Activated CD4-positive, alpha-beta T cell treated with anti-CD3 and anti-CD28 coated beads, Interleukin-2, amount 10 ng/mL, durations not matched to agents 7 days and 5 days (primary cell): ENCODE data around the gene SMG5. TPM values are rescaled to one million over a fixed set of nuclear protein-coding genes. Genes with fewer than 3 reads are reported as not detected.

Experiments
- CTCF ChIA-PET: fragments of 350-600 bp; sonication (Branson Sonifier 250); formaldehyde crosslinking; loops from one replicate; lab custom pipeline; 2021; ENCODE audit warnings: antibody characterized with exemption; lab: Charles Lee
- POLR2A ChIA-PET: fragments of 350-600 bp; sonication (Branson Sonifier 250); formaldehyde crosslinking; loops from one replicate; lab custom pipeline; 2021; ENCODE audit warnings: antibody characterized with exemption; lab: Charles Lee
- DNase-seq: peaks from one replicate; pipeline ENCODE4 v3.0.0-alpha.2; 2020
- H3K27ac Mint-ChIP-seq: one replicate; pipeline ENCODE4 v1.8.0; 2021; ENCODE audit warnings: mild to moderate bottlenecking, moderate library complexity, mixed read lengths
- H3K27me3 Mint-ChIP-seq: one replicate; pipeline ENCODE4 v1.8.0; 2021; ENCODE audit warnings: mixed read lengths
- H3K36me3 Mint-ChIP-seq: one replicate; pipeline ENCODE4 v1.8.0; 2021; ENCODE audit warnings: low read depth, mixed read lengths
- H3K4me1 Mint-ChIP-seq: one replicate; pipeline ENCODE4 v1.8.0; 2021; ENCODE audit warnings: mixed read lengths
- H3K4me3 Mint-ChIP-seq: one replicate; pipeline ENCODE4 v1.8.0; 2021; ENCODE audit warnings: mild to moderate bottlenecking, moderate library complexity, mixed read lengths
- H3K9me3 Mint-ChIP-seq: one replicate; pipeline ENCODE4 v1.8.0; 2021; ENCODE audit warnings: mixed read lengths
- total RNA-seq, 2 experiments: library from RNA; stranded (reverse); gene quantifications; one replicate each; pipeline ENCODE4 v1.2.3, GENCODE V29; 2021

The SMG5 gene
- total RNA-seq, 2 experiments from 2014 or later, result 68.0 to 68.1 TPM

DNA sequence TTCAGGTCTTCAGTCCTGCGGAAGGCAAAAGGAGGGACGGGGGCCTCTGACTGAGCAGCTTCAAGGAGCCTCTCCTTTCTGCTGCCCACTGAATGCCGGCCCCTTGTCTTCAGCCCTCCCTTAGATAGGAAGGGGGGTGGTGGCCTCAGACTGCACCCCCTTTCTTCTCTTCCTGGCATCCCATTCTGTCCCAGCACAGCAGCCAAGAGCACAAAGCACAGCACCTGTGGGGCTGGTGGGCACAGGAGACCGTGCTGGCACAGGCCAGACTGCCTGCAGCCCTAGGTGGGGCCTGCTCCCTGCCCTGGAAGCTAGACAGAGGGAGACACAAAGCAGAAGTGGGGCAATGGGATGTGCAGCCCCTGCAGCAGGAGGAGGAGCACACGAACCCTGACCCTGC is 33.0 kb downstream of the SMG5 start:
- DNase-seq, result no peak
- POLR2A ChIA-PET, result no interaction called here
- Mint-ChIP-seq H3K9me3 (no peaks in the 10 kb centered on the region), H3K27me3 (no peaks in the 10 kb centered on the region), H3K36me3 (peaks cover 26% of the 10 kb centered on the region), H3K27ac (no peak overlapping the region), H3K4me1 (peaks cover 31% of the 10 kb centered on the region), H3K4me3 (no peak overlapping the region)
- CTCF ChIA-PET, result interaction anchor here (0.6 kb wide), 1 partner anchor 15 kb away, joined by 3 read pairs; no protein-coding TSS in a partner anchor

DNA sequence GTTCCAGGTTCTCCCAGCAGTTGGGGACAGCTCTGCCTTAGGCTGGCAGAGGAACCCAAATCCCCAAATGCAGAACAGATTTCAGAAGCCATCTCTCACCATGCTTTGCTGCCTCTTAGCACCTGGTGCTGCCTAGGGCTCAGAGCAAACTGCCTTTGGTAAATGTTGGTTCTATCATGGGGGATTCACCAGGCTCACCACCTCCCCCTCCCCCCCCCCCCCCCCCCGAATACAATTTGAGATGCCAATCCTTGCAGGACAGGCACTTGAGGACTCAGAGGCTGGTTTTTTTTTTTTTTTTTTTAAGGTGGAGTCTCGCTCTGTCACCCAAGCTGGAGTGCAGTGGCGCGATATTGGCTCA is 34.3 kb downstream of the SMG5 start:
- no peaks in the 10 kb centered on the region for H3K9me3 Mint-ChIP-seq
- POLR2A ChIA-PET, result no interaction called here
- DNase-seq, result no peak
- H3K4me3 Mint-ChIP-seq, result no peak overlapping the region
- peak overlapping the region; percentile 31 for H3K27ac Mint-ChIP-seq
- peaks cover 35% of the 10 kb centered on the region for H3K4me1 Mint-ChIP-seq
- CTCF ChIA-PET, result interaction anchor here (1.1 to 4.7 kb wide), 3 partner anchors 15 to 151 kb away, joined by 3 to 21 read pairs (median 4); no protein-coding TSS in a partner anchor
- peaks cover 18% of the 10 kb centered on the region for H3K36me3 Mint-ChIP-seq
- H3K27me3 Mint-ChIP-seq, result no peaks in the 10 kb centered on the region

DNA sequence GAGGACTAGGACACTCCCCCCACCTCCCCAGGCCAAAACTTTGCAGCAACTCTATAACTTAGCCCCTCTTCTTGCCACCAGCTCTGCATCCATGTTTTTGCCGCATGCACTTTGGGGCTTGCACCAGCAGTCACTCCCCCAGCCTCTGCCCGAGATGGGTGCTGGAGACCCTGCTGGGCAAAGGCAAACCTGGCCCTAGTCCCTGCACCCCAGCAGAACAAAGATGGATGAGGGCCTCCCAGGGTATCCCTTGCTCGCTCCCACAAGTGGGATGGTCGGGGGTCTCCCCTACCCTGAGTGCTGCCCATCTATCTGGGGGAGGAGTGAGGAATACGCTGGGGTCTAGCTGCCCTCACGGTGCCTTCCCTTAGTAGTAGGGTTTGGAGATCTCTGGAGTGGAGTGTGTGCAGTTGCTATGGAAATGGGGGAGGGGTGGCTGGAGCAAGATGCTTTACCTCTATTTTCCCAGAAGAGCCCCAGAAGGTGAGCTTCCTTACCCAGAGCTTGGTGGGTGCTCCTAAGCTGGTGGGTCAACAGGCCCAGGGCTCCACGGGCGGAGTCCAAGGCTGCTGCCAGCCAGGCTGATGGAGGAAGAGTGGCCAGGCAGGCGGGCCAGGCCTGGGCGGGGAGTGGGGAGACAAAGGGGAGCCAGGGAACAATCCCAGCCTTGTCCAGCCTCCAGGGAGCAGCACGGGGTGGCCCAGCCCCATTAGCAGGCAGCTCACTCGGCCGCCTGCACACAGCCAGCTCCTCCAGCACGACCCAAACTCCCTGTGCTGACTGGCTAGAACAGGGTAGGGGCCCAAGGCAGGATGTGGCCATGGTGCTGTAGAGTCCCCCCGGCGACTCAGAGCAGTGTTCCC is 34.9 kb downstream of the SMG5 start, which contains the start of gene PAQR6:
PAQR6 (minus strand) TSS at position 597 of the 863 bp plus-strand sequence. CDS start 1,325 bp downstream, outside the sequence.
- H3K9me3 Mint-ChIP-seq, result no peaks in the 10 kb centered on the region
- H3K4me1 Mint-ChIP-seq, result peaks cover 34% of the 10 kb centered on the region
- ChIA-PET CTCF (interaction anchor here (0.6 to 4.7 kb wide), 6 partner anchors 11 to 151 kb away, joined by 3 to 21 read pairs (median 4); no protein-coding TSS in a partner anchor), POLR2A (no interaction called here)
- H3K27me3 Mint-ChIP-seq, result no peaks in the 10 kb centered on the region
- H3K36me3 Mint-ChIP-seq, result peaks cover 12% of the 10 kb centered on the region
- no peak for DNase-seq
- no peak within 1 kb of the TSS for H3K4me3 Mint-ChIP-seq
- H3K27ac Mint-ChIP-seq, result peak within 1 kb of the TSS; percentile 77

DNA sequence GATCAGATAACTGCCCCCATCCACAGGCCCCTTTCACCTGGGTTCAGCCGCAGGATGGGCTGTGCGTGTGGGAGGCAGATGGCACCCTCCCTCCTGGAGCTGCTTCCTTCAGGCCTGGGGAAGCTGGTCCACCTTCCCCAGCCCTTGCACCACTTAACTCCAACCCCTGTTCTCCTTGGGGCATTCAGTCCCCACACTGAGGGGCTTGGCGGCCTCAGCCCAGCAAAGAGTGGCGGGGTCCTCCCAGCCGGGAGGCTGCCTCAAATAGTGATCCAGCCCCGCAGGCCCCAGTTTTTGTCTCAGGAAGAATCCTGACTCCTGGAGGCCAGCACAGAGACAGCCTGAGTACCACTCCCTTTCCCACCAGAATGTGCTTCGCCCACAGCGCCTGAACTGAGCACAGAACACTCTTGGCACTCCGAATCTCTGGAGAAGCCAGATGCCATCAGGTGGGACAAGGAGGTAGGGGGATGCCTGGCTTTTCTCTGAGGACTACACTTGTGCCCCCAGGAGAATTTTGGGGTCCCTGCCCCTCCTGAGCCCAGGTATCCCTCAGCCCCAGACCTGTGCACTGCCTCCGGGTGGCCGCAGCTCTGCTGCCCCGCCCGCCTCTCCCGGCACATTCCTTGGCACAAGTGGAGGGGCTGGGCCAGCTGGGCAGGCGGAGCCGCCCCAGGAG is 35.7 kb downstream of the SMG5 start:
- no peak overlapping the region for H3K27ac Mint-ChIP-seq
- peaks cover 26% of the 10 kb centered on the region for H3K4me1 Mint-ChIP-seq
- POLR2A ChIA-PET, result no interaction called here

DNA sequence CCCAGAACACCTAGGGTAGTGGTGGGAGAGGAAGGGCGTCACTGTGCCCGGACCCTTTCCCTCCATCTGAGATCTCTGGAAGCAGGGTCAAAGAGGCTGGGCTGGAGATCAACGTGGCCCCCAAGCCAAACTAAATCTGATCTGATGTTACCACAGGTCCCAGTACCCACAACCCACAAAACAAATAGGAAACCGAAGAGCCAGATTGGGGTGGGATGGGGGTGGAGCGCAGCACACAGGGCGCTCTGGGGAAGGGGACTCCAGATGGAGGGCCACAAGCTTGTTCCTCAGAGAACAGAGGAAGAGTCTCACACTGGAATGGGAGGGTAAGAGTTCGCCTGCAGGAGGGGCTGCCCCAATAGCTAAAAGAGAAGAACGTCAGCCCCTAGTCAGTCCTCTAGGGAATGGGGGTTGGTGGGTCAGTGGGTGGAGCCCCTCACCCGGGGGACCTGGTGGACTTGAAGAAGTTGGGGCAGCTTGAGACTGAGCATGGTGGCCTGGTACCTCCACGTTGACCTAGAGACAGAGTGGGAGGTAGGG is 36.3 kb downstream of the SMG5 start:
- Mint-ChIP-seq H3K4me1 (peaks cover 20% of the 10 kb centered on the region), H3K4me3 (no peak overlapping the region), H3K36me3 (peaks cover 10% of the 10 kb centered on the region), H3K27me3 (no peaks in the 10 kb centered on the region), H3K27ac (peak overlapping the region; percentile 65), H3K9me3 (no peaks in the 10 kb centered on the region)
- DNase-seq, result no peak
- CTCF ChIA-PET, result interaction anchor here (0.9 to 4.7 kb wide), 10 partner anchors 13 to 200 kb away, joined by 3 to 21 read pairs (median 4); no protein-coding TSS in a partner anchor
- POLR2A ChIA-PET, result no interaction called here

More for the DNA sequence above, 35.7 kb downstream of the SMG5 start:
- no peaks in the 10 kb centered on the region for H3K27me3 Mint-ChIP-seq
- CTCF ChIA-PET, result interaction anchor here (0.6 to 4.7 kb wide), 9 partner anchors 12 to 199 kb away, joined by 3 to 21 read pairs (median 4); no protein-coding TSS in a partner anchor
- H3K36me3 Mint-ChIP-seq, result peaks cover 10% of the 10 kb centered on the region
- no peak for DNase-seq
- H3K4me3 Mint-ChIP-seq, result no peak overlapping the region
- no peaks in the 10 kb centered on the region for H3K9me3 Mint-ChIP-seq

DNA sequence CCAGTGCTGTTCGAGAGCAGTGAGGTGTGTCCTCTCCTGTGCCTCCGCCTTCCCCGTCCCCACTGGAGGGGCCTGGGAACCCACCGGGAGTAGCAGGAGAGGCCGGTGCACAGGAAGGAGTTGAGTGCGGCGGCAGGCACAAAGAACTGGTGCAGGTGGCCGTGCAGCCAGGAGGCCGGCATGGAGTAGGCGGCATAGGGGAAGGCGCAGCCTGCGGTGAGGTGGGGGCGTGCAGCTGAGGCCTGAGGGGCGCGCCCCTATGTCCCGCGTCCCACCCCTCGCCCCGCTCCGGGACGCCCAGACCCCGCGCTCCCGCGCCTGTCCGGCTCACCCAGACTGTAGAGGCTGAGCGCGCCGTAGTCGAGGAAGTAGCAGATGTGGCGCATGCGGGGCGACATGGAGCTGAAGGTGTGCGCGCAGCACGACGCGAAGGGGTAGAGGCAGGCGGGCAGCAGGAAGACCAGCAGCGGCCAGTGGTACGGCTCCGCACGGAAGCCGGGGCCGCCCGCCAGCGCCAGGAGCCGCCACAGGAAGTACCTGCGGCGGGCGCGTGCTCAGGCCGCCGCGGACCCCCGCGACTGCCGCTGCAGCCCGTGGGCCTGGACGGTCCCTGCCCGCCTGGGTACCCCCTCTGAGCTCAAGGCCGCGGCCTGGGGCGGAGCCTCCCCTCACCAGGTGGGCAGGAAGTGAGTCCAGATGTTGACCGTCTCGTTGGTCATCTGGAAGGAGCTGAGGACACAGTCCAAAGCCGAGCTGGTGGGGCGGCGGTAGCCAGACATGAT is 37.0 kb downstream of the SMG5 start:
- CTCF ChIA-PET, result interaction anchor here (0.9 to 4.7 kb wide), 11 partner anchors 14 to 200 kb away, joined by 3 to 21 read pairs (median 3); no protein-coding TSS in a partner anchor
- peak; percentile 57 for DNase-seq
- Mint-ChIP-seq H3K27me3 (no peaks in the 10 kb centered on the region), H3K36me3 (peaks cover 9% of the 10 kb centered on the region), H3K9me3 (no peaks in the 10 kb centered on the region), H3K4me3 (peak overlapping the region; percentile 67), H3K4me1 (peaks cover 18% of the 10 kb centered on the region), H3K27ac (peak overlapping the region; percentile 83)
- POLR2A ChIA-PET, result no interaction called here

DNA sequence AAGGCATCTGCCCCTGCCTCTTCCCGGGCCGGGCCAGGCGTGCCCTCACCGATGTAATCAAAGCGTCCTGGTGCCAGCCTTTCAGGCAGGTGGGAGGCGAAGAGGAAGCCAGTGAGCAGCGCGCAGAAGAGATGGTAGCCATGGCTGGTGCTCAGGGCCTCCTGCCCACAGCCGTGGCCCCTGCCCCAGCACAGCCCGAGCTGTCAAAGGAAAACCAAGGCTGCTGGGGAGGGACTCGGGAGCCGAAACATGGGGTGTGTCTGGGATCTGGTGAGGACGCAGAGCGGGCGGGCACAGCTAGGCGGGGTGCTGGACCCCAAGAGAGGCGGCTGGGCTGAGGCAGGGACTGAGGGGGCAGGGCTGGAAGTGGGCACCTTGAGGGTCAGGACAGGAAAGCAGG is 37.9 kb downstream of the SMG5 start:
- Mint-ChIP-seq H3K27ac (peak overlapping the region; percentile 83), H3K36me3 (peaks cover 7% of the 10 kb centered on the region), H3K4me1 (peaks cover 18% of the 10 kb centered on the region), H3K9me3 (no peaks in the 10 kb centered on the region), H3K4me3 (peak overlapping the region; percentile 67), H3K27me3 (no peaks in the 10 kb centered on the region)
- ChIA-PET POLR2A (no interaction called here), CTCF (interaction anchor here (0.7 to 4.7 kb wide), 3 partner anchors 12 to 21 kb away, joined by 3 to 21 read pairs (median 3); no protein-coding TSS in a partner anchor)
- DNase-seq, result no peak

DNA sequence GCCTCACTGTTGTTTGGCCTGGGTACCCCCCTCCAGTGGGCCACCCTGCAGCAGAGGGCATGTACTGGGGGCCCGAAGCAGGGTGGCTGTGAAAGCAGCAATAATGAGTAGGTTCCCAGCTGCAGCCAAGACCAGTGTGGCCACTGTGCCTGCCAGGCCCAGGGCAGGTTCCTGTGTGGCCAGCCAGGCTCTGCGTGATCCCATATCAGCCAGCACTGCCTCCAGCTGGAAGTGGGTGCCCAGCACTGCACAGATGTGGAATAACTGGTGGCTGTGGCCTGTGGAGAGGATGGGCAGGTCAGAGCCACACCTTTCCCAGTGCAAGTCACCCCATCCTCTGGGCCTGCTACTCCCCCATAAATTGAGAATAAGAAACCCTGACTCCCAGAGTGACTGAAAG is 38.5 kb downstream of the SMG5 start:
- Mint-ChIP-seq H3K27ac (no peak overlapping the region), H3K27me3 (no peaks in the 10 kb centered on the region), H3K36me3 (peaks cover 10% of the 10 kb centered on the region), H3K4me1 (peaks cover 18% of the 10 kb centered on the region), H3K9me3 (no peaks in the 10 kb centered on the region), H3K4me3 (no peak overlapping the region)
- ChIA-PET CTCF (interaction anchor here (1.1 to 4.7 kb wide), 4 partner anchors 16 to 99 kb away, joined by 3 to 21 read pairs (median 5); no protein-coding TSS in a partner anchor), POLR2A (no interaction called here)
- no peak for DNase-seq

DNA sequence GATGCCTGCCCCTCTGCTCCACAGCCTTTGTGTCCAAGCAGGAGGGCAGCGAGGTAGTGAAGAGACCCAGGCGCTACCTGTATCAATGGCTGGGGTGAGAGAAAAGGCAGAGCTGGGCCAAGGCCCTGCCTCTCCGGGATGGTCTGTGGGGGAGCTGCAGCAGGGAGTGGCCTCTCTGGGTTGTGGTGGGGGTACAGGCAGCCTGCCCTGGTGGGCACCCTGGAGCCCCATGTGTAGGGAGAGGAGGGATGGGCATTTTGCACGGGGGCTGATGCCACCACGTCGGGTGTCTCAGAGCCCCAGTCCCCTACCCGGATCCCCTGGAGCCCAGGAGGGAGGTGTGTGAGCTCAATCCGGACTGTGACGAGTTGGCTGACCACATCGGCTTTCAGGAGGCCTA is 39.9 kb downstream of the SMG5 start:
- ChIA-PET POLR2A (no interaction called here), CTCF (interaction anchor here (1.0 to 2.1 kb wide), 3 partner anchors 10 to 97 kb away, joined by 4 to 7 read pairs (median 7); no protein-coding TSS in a partner anchor)
- Mint-ChIP-seq H3K4me1 (peaks cover 18% of the 10 kb centered on the region), H3K9me3 (no peaks in the 10 kb centered on the region), H3K27me3 (no peaks in the 10 kb centered on the region), H3K27ac (no peak overlapping the region), H3K4me3 (no peak overlapping the region), H3K36me3 (peaks cover 18% of the 10 kb centered on the region)
- DNase-seq, result no peak

DNA sequence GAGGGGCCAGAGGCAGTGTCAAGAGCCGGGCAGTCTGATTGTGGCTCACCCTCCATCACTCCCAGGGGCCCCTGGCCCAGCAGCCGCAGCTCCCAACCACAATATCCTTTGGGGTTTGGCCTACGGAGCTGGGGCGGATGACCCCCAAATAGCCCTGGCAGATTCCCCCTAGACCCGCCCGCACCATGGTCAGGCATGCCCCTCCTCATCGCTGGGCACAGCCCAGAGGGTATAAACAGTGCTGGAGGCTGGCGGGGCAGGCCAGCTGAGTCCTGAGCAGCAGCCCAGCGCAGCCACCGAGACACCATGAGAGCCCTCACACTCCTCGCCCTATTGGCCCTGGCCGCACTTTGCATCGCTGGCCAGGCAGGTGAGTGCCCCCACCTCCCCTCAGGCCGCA is 40.7 kb downstream of the SMG5 start, which contains the start of gene BGLAP:
BGLAP (plus strand) TSS at position 259 of the 400 bp plus-strand sequence; CDS start at position 307, 48 bp downstream.
- Mint-ChIP-seq H3K36me3 (peaks cover 22% of the 10 kb centered on the region), H3K4me1 (peaks cover 18% of the 10 kb centered on the region), H3K4me3 (no peak within 1 kb of the TSS), H3K27me3 (no peaks in the 10 kb centered on the region), H3K9me3 (no peaks in the 10 kb centered on the region), H3K27ac (no peak within 1 kb of the TSS)
- POLR2A ChIA-PET, result no interaction called here
- CTCF ChIA-PET, result interaction anchor here (0.5 to 1.2 kb wide), 2 partner anchors 9 to 95 kb away, joined by 4 to 7 read pairs; no protein-coding TSS in a partner anchor
- no peak for DNase-seq

DNA sequence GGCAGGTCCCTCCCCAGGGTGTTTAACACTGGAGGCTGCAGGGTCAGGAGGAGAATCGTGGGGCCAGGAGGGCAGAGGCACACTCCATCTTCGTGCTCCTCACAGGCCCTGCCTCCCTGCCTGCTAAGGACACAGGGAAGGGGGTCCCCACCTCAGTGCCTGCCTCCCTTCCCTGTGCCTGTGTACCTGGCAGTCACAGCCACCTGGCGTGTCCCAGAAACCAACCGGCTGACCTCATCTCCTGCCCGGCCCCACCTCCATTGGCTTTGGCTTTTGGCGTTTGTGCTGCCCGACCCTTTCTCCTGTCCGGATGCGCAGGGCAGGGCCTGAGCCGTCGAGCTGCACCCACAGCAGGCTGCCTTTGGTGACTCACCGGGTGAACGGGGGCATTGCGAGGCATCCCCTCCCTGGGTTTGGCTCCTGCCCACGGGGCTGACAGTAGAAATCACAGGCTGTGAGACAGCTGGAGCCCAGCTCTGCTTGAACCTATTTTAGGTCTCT is 41.3 kb downstream of the SMG5 start:
- POLR2A ChIA-PET, result interaction anchor here (0.6 kb wide), 1 partner anchor 9 kb away, joined by 4 read pairs; no protein-coding TSS in a partner anchor
- H3K27ac Mint-ChIP-seq, result no peak overlapping the region
- H3K9me3 Mint-ChIP-seq, result no peaks in the 10 kb centered on the region
- H3K36me3 Mint-ChIP-seq, result peaks cover 26% of the 10 kb centered on the region
- no peak for DNase-seq
- CTCF ChIA-PET, result interaction anchor here (0.6 to 1.2 kb wide), 2 partner anchors 8 to 17 kb away, joined by 3 to 7 read pairs; no protein-coding TSS in a partner anchor
- H3K4me1 Mint-ChIP-seq, result peaks cover 17% of the 10 kb centered on the region
- no peaks in the 10 kb centered on the region for H3K27me3 Mint-ChIP-seq
- H3K4me3 Mint-ChIP-seq, result no peak overlapping the region
